Type B pancreatic cell (in vitro differentiated cells): ENCODE measurements around the gene KCNB1. TPM values are rescaled to one million over a fixed set of nuclear protein-coding genes. Genes with fewer than 3 reads are reported as not detected.

Experiments
- DNase-seq: peaks from one replicate; pipeline ENCODE4 v3.0.0; 2021; ENCODE audit warnings: mixed read lengths; ENCODE audit not compliant: unreplicated experiment; ENCODE audit errors: extremely low spot score
- H3K27ac Mint-ChIP-seq: 2 replicates; pipeline ENCODE4 v1.8.0; 2021; ENCODE audit warnings: mild to moderate bottlenecking, mixed read lengths
- H3K27me3 Mint-ChIP-seq: 2 replicates; pipeline ENCODE4 v1.8.0; 2021; ENCODE audit warnings: mixed read lengths
- H3K36me3 Mint-ChIP-seq: 2 replicates; pipeline ENCODE4 v1.8.0; 2021; ENCODE audit warnings: mixed read lengths
- H3K4me1 Mint-ChIP-seq: one replicate; pipeline ENCODE4 v1.8.0; 2021; ENCODE audit warnings: mixed read lengths; ENCODE audit not compliant: unreplicated experiment
- H3K4me3 Mint-ChIP-seq: 2 replicates; pipeline ENCODE4 v1.8.0; 2021; ENCODE audit warnings: mild to moderate bottlenecking, mixed read lengths
- H3K9me3 Mint-ChIP-seq: 2 replicates; pipeline ENCODE4 v1.8.0; 2021; ENCODE audit warnings: mixed read lengths
- total RNA-seq: library from RNA; stranded (reverse); gene quantifications from 2 replicates; pipeline ENCODE4 v1.2.1, GENCODE V29; 2021; ENCODE audit warnings: low replicate concordance
- TF ChIP-seq, protein P1 (sequence below): fragments of 200-600 bp; sonication (generic); conservative IDR thresholded peaks from 2 replicates; pipeline ENCODE4 v1.5.0; 2021; ENCODE audit warnings: antibody characterized with exemption, mild to moderate bottlenecking

KCNB1 gene
- total RNA-seq, 1 donor from 2014 or later: 1.2 TPM

DNA sequence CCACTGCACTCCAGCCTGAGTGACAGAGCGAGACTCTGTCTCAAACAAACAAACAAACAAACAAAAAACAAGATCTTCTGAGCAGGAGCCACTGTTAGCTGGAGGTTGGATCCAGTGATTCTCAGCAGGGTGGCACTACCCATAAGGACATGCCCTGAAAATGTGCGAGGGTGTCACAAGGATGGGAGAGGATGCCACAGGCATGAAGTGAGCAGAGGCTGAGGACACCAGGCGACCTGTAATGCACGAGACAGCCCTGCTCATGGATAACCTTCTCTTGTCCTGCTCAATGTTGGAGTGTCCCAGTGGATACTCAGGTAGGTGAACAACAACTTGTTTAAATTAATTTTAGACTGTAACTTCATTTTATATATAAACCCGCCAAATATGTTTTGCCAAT lies 76.8 kb downstream of the KCNB1 start:
- TF ChIP-seq, protein P1, sequence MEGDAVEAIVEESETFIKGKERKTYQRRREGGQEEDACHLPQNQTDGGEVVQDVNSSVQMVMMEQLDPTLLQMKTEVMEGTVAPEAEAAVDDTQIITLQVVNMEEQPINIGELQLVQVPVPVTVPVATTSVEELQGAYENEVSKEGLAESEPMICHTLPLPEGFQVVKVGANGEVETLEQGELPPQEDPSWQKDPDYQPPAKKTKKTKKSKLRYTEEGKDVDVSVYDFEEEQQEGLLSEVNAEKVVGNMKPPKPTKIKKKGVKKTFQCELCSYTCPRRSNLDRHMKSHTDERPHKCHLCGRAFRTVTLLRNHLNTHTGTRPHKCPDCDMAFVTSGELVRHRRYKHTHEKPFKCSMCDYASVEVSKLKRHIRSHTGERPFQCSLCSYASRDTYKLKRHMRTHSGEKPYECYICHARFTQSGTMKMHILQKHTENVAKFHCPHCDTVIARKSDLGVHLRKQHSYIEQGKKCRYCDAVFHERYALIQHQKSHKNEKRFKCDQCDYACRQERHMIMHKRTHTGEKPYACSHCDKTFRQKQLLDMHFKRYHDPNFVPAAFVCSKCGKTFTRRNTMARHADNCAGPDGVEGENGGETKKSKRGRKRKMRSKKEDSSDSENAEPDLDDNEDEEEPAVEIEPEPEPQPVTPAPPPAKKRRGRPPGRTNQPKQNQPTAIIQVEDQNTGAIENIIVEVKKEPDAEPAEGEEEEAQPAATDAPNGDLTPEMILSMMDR: no peak
- Mint-ChIP-seq H3K4me1 (peaks cover 6% of the 10 kb centered on the region), H3K27me3 (peaks cover 16% of the 10 kb centered on the region), H3K36me3 (no peaks in the 10 kb centered on the region), H3K4me3 (no peak overlapping the region), H3K9me3 (no peaks in the 10 kb centered on the region), H3K27ac (no peak overlapping the region)
- no peak for DNase-seq

DNA sequence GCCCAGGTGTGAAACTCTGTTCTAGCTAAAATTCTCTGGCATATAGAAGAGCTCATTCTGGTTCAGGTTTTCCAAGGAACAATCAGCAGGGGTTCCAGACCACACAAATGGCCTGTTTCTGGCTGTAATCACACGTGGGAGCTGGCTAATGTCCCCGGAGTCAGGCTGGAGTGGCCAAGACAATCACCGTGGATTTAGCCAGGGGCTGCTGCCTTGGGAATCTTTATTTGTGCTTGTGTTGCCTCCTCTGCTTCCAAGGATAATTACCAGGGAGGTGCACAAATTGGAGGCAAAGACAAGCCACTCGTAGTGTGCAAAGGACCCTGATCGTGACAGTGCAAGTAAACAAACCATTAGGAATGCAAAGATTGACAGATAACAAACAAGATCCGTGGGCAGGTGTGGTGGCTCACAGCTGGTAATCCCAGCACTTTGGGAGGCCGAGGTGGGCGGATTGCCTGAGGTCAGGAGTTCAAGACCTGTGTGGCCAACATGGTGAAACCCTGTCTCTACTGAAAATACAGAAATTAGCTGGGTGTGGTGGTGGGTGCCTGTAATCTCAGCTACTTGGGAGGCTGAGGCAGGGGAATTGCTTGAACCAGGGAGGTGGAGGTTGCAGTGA lies 77.3 kb downstream of the KCNB1 start:
- no peaks in the 10 kb centered on the region for H3K36me3 Mint-ChIP-seq
- peaks cover 6% of the 10 kb centered on the region for H3K4me1 Mint-ChIP-seq
- no peaks in the 10 kb centered on the region for H3K9me3 Mint-ChIP-seq
- TF ChIP-seq, protein P1: no peak
- peaks cover 16% of the 10 kb centered on the region for H3K27me3 Mint-ChIP-seq
- DNase-seq: no peak
- H3K27ac Mint-ChIP-seq: no peak overlapping the region
- no peak overlapping the region for H3K4me3 Mint-ChIP-seq

DNA sequence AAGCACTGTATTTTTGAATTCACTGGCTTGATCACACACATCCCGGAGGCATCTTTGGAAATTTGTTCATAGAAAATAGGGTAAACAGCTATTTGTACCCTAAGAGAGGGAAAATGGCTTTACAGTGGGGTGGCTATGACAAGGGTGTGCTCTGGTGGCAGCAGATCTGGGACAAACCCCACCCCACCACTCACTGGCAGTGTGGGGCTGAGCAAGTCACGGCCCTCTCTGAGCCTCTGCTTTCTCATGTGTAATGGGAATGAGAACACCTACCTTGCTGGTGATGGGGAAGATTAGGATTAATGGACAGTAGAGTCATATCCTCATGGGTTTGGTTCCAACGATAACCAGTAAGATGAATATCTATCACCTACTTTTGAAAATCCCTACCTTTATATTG lies 78.0 kb downstream of the KCNB1 start:
- no peak for DNase-seq
- H3K4me1 Mint-ChIP-seq: peaks cover 6% of the 10 kb centered on the region
- H3K27ac Mint-ChIP-seq: no peak overlapping the region
- H3K4me3 Mint-ChIP-seq: no peak overlapping the region
- H3K27me3 Mint-ChIP-seq: peaks cover 16% of the 10 kb centered on the region
- H3K36me3 Mint-ChIP-seq: no peaks in the 10 kb centered on the region
- H3K9me3 Mint-ChIP-seq: no peaks in the 10 kb centered on the region
- TF ChIP-seq, protein P1: no peak

DNA sequence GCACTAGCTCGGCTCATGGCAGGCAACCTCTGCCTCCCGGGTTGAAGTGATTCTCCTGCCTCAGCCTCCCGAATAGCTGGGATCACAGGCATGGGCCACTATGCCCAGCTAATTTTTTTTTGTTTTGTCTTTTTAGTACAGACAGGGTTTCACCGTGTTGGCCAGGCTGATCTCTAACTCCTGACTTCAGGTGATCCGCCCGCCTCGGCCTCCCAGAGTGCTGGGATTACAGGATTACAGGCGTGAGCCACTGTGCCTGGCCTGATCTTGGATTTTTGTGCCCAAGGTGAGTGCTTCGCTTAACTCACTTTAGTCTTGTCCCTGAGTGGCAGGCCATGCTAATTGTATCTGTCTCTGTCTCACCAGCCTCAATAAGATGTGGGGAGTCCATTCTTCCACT lies 78.6 kb downstream of the KCNB1 start:
- no peak for DNase-seq
- Mint-ChIP-seq H3K36me3 (no peaks in the 10 kb centered on the region), H3K4me1 (peaks cover 6% of the 10 kb centered on the region), H3K27ac (no peak overlapping the region), H3K27me3 (peaks cover 16% of the 10 kb centered on the region), H3K4me3 (no peak overlapping the region), H3K9me3 (no peaks in the 10 kb centered on the region)
- TF ChIP-seq, protein P1: no peak

DNA sequence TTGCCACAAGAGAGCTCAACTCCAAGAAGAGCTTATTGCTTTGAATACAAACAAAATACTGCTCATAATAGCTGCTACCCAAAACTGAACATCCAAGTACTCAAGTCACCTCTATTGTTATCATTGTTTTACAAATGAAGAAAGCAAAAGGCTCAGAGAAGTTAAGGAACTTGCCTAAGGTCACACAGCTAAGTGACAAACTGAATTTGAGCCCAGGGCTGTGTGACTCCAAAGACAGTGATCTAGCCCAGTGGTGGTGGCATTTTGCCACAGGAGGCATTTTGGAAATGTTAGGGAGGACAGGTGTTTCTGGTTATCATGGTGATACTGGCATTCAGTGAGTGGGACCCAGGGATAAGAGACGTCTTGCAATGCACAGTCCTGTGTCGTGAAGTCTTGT lies 79.5 kb downstream of the KCNB1 start:
- no peaks in the 10 kb centered on the region for H3K9me3 Mint-ChIP-seq
- no peaks in the 10 kb centered on the region for H3K36me3 Mint-ChIP-seq
- no peak for DNase-seq
- H3K4me1 Mint-ChIP-seq: peaks cover 6% of the 10 kb centered on the region
- H3K27me3 Mint-ChIP-seq: peaks cover 13% of the 10 kb centered on the region
- no peak overlapping the region for H3K4me3 Mint-ChIP-seq
- TF ChIP-seq, protein P1: no peak
- no peak overlapping the region for H3K27ac Mint-ChIP-seq

DNA sequence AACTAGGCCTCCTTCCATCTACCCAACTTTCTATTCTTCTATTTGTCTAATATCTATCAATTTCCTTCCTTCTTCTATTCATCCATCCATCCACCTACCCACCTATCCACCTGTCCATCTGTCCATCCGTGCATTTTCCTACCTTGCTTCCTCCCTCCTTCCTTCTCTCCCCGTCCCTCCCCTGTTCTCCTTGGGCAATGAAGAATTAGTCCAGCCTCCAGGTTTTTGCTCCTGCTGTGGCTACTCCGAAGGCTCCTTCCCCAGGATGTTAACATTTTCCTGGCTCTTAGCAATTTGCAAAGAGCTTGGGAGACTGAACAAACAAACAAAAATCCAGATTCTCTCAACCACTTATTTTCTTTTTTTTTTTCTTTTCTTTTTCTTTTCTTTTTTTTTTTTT lies 81.6 kb downstream of the KCNB1 start:
- TF ChIP-seq, protein P1: no peak
- no peak overlapping the region for H3K27ac Mint-ChIP-seq
- DNase-seq: no peak
- H3K27me3 Mint-ChIP-seq: peaks cover 7% of the 10 kb centered on the region
- no peaks in the 10 kb centered on the region for H3K9me3 Mint-ChIP-seq
- H3K4me1 Mint-ChIP-seq: peaks cover 6% of the 10 kb centered on the region
- H3K4me3 Mint-ChIP-seq: no peak overlapping the region
- H3K36me3 Mint-ChIP-seq: no peaks in the 10 kb centered on the region
